GM19239 (cell line): ENCODE results near the gene FANCL.
"Not testable (repeated sequence)": the region's sequence is repeated elsewhere in the genome, so short reads cannot be mapped to it uniquely, and the experiment has no call there.

Experiments used
- DNase-seq: peaks from one replicate; pipeline ENCODE4 v3.0.0; 2011; ENCODE audit warnings: low spot score; ENCODE audit not compliant: insufficient read length
- FAIRE-seq: peaks from 2 replicates; lab custom pipeline; 2011; peaks lifted over from hg19 to GRCh38; lab: Jason Lieb, UNC

The FANCL gene

DNA sequence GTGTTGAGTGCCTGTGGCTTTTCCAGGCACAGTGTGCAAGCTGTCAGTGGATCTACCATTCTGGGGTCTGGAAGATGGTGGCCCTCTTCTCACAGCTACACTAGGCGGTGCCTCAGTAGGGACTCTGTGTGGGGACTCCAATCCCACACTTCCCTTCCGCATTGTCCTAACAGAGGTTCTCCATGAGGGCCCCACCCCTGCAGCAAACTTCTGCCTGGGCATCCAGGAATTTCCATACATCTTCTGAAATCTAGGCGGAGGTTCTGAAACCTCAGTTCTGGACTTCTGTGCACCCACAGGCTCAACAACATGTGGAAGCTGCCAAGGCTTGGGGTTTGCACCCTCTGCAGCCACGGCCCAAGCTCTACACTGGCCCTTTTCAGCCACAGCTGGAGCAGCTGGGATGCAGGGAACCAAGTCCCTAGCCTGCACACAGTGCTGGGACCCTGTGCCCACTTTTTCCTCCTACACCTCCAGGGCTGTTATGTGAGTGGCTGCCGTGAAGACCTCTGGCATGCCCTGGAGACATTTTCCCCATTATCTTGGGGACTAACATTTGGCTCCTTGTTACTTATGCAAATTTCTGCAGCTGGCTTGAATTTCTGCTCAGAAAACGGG, 30.1 kb downstream of the FANCL start:
- not testable (repeated sequence) for FAIRE-seq

DNA sequence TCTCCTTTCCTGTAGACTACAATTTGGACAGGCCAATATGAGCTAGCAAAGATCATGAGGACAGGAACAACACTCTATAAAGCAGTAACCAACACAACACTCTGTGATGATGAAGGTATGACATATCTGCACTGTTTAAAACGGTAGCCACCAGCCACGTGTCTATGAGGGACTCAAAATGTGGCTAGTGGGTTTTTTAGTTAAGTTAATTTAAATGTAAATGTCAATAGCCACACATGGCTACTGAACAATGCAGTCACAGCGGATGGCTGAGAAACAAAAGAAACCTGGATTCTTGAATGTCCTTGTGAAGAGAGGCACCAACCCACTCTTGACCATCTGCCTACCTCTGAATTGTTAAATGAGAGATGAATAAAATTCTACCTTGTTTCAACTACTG, 33.9 kb downstream of the FANCL start:
- DNase-seq (no peak), FAIRE-seq (no peak)

More for the DNA sequence above, 30.1 kb downstream of the FANCL start:
- DNase-seq = not testable (repeated sequence)

DNA sequence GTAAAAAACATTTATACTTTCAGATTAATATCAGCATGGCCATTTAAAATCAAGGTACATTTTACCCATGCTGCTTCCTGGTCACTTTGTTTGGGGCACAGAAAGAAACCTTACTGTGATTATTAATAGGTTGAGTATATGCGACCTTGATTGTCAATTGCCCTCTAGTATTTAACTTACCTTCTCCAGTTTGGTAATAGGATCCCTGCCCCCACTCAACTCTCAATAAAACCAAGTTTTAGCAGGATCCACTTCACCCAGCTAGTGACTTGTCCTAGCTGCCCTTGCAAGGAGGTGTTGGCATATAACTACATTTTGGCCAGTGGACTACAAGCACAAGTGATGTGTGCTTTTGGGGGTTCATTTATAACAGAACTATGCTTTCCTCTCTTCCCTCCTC, 34.3 kb downstream of the FANCL start:
- no peak for FAIRE-seq
- no peak for DNase-seq

DNA sequence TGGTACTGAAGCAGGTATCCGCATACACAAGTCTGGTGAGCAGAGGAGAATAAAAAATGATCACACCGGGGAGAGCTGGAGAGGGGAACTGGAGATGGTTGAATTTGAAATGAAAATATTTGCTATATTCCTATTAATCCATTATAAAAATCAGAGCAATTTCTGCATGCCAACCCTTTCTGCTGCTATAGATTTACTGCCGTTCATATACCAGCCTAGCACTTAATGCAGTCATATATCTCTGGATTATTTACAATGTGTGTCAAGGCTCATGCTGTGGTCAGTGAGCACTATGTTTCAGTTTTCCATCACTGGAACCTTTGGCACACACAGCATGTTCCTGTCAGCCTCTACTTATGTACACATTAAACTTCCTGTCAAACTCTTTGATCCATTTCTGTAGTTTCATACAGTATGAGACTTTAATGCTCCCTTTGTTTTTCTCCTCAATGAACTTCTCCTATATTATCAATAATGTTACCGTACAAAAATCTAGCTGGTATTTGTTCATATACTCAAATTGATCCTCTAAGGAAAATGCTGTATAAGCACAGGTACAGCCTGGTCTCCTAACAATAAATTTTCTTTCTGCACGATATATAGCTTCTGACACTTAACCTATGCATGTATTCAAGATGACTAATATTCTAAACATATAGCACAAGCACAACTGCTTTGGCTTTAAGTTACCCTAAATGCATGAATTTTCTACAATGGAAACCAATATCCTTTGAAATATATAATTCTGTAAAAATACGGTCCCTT, 36.7 kb downstream of the FANCL start:
- FAIRE-seq (no peak), DNase-seq (no peak)

DNA sequence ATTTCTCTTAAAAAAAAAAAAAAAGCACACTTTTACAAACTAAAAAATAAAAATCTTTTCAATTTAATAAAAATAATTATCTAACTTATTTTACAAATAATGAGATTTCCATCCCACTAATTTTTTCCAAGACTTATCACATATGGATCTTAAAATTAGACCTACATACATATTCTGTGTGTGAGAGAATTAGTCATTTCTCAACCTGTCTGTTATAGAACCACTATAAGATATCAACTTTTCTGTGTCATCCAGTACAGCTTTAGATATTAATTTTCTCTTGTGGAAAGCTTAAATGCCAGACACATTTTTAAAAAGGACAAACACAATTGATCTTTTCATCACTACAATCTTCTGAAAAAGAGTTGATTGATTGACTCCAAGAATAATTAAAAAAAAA, 38.1 kb downstream of the FANCL start:
- DNase-seq = no peak
- no peak for FAIRE-seq

DNA sequence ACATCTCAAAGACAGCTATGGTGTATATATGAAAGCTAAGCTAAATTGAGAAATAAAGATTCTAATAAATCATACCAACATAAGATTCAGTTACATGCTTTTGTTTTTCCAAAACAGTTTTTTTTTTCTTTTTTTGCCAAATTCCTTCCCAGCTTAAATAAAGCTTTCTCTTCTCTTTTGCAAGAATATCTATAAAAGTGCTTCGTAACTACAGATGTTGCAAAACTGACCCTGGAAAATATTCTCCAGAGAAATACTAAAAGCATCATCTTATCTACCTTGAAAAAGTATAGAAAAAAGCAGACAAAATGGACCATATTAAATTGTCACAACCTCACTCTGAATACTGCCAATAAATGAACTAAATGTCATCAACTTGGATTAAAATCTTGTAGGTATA, 38.7 kb downstream of the FANCL start:
- DNase-seq (no peak), FAIRE-seq (no peak)

DNA sequence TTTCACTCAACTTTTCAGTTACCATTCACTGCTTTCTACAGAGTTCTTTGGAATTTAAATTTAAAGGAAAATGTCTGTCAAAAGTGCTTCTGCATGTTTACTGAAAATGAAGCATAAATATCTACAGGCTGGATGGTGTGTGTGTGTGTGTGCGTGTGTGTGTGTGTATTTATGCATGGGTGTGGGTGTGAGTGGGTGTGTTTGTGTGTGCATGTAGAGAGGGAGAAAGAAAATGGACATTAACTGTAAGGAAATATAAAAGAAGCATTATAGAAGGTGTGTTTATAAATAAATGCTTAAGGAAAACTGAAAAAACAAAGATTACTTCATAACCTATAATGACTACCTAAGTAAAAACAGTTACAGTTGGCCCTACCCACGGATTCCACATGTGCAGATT, 43.2 kb downstream of the FANCL start:
- FAIRE-seq = no peak
- DNase-seq = no peak

DNA sequence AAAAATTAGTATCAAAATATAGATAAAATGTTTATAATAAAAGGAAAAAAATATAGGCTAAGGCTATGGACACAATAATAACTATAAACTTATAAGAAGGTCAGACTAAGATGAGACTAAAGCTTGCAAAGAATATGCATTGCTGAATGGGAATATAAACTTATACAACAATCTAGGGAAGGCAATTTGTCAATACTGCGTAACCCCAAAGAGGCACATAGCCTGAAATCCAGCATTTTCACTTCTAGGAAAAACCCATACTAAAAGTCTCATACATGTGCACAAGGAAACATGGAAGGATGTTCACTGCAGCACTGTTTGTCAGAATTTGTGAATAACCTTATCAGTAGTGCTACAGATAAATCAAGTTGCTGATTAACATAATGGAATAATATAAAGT, 45.5 kb downstream of the FANCL start:
- no peak for FAIRE-seq
- DNase-seq = no peak

DNA sequence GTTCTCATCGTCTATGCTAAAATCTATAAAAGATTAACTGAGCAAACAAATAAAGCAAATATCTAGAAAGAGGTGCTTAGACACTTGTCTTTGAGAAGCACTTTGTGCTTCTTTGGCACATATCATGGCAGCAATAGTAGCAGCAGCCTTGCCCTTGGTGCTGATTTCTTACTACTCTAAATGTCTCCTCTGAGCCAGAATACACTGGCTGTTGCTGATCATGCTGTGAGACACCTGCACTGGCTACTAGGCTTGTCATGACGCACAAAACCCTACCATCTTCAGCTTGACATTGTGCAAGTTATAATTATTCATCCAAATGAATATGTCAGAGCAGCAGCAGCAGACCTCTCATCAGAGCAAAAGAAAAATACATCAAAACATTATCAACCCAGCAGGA, 46.7 kb downstream of the FANCL start:
- DNase-seq = no peak
- no peak for FAIRE-seq

DNA sequence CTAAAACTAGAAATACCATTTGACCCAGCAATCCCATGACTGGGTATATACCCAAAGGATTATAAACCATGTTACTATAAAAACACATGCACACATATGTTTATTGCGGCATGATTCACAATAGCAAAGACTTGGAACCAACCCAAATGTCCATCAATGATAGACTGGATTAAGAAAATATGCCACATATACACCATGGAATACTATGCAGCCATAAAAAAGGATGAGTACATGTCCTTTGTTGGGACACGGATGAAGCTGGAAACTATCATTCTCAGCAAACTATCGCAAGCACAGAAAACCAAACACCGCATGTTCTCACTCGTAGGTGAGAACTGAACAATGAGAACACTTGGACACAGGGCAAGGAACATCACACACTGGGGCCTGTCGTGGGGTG, 54.1 kb downstream of the FANCL start:
- FAIRE-seq = not testable (repeated sequence)

DNA sequence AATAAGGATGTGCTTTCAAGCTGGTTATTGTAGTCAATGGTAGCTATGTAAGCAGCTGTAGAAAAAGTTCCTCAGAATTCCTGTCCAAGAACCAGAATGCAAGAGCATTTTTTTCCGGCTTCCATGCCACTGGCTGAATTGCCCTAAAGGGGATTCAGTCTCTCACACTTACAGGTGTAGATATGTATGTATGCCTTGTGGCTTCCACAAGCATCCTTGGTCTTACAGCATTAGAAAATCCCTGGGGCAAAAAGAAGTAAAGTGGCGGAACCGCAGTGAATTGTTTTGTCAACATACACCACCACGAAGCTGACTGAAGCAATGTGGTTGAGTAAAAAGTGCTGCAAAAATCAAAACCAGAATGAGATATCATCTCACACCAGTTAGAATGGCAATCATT, 54.6 kb downstream of the FANCL start:
- DNase-seq (no peak), FAIRE-seq (no peak)

More for the DNA sequence above, 54.1 kb downstream of the FANCL start:
- not testable (repeated sequence) for DNase-seq

DNA sequence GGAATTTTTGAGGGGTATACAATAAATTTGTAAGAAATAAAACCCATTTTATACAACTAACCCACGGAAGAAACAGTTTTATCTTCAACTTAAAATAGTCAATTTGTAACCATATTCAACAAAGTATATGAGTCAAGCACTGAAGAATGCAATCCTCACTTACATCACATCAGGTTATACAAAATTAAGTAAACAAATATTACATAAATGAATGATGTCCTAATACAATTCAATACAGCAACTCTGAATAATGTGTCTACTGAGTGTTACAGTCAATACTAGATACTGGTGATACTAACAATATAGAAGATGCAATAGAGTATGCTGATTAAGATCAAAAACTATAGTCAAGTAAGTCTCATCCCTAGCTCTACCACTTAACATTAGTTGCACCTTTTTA, 58.6 kb downstream of the FANCL start:
- FAIRE-seq (no peak), DNase-seq (no peak)

DNA sequence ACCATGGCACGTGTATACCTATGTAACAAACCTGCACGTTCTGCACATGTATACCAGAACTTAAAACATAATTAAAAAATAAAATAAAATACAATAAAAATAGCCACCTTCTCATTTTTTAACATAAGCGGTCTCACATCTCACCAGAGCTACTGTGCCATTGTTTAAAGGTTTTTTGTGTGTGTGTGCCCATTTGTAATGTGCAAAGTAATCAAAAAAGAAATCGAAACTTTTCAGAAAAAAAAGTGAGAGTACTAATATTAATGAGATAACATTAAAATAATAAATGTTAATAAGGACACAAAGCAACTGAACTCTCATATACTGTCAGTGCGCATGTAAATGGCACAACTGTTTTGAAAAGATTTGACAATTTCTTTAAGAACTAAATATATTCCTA, 60.5 kb downstream of the FANCL start:
- no peak for FAIRE-seq
- DNase-seq = no peak

DNA sequence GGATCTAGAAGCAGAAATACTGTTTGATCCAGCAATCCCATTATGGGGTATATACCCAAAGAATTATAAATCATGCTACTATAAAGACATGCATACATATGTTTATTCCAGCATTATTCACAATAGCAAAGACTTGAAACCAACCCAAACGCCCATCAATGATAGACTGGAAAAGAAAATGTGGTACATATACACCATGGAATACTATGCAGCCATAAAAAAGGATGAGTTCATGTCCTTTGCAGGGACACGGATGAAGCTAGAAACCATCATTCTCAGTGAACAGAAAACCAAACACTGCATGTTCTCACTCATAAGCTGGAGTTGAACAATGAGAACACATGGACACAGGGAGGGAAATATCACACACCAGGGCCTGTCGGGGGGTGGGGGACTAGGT, 61.0 kb downstream of the FANCL start:
- not testable (repeated sequence) for DNase-seq, FAIRE-seq

DNA sequence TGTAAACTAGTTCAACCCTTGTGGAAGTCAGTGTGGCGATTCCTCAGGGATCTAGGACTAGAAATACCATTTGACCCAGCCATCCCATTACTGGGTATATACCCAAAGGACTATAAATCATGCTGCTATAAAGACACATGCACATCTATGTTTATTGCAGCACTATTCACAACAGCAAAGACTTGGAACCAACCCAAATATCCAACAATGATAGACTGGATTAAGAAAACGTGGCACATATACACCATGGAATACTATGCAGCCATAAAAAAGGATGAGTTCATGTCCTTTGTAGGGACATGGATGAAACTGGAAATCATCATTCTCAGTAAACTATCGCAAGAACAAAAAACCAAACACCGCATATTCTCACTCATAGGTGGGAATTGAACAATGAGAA, 63.9 kb downstream of the FANCL start:
- not testable (repeated sequence) for FAIRE-seq, DNase-seq

DNA sequence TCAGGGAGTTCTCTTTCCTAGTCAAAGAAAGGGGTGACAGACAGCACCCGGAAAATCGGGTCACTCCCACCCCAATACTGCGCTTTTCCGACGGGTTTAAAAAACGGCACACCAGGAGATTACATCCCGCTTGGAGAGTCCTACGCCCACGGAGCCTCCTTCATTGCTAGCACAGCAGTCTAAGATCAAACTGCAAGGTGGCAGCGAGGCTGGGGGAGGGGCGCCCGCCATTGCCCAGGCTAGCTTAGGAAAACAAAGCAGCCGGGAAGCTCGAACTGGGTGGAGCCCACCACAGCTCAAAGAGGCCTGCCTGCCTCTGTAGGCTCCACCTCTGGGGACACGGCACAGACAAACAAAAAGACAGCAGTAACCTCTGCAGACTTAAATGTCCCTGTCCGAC, 69.3 kb downstream of the FANCL start:
- DNase-seq, FAIRE-seq: not testable (repeated sequence)

DNA sequence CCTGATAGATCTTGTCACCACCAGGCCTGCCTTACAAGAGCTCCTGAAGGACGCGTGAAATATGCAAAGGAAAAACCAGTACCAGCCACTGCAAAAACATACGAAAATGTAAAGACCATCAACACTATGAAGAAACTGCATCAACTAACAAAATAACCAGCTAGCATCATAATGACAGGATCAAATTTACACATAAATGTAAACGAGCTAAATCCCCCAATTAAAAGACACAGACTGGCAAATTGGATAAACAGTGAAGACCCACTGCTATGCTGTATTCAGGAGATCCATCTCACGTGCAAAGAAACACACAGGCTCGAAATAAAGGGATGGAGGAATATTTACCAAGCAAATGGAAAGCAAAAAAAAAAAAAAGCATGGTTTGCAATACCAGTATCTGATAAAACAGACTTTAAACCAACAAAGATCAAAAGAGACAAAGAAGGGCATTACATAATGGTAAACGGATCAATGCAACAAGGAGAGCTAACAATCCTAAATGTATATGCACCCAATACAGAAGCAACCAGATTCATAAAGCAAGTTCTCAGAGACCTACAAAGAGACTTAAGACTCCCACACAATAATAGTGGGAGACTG, 70.7 kb downstream of the FANCL start:
- FAIRE-seq, DNase-seq: not testable (repeated sequence)

DNA sequence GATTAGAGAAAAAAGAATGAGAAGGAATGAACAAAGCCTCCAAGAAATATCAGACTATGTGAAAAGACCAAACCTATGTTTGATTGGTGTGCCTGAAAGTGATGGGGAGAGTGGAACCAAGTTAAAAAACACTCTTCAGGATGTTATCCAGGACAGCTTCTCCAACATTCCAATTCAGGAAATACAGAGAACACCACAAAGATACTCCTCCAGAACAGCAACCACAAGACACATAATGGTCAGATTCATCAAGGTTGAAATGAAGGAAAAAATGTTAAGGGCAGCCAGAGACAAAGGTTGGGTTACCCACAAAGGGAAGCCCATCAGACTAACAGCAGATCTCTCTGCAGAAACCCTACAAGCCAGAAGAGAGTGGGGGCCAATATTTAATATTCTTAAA, 71.3 kb downstream of the FANCL start:
- not testable (repeated sequence) for DNase-seq, FAIRE-seq

DNA sequence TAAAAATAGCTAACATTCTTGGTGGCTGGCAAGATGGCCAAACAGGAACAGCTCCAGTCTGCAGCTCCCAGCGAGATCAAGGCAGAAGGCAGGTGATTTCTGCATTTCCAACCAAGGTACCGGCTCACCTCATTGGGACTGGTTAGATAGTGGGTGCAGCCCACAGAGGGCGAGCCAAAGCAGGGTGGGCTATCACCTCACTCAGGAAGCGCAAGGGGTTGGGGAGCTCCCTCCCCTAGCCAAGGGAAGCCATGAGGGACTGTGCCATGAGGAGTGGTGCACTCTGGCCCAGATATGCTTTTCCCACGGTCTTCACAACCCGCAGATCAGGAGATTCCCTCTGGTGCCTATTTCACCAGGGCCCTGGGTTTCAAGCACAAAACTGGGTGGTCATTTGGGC, 73.0 kb downstream of the FANCL start:
- not testable (repeated sequence) for FAIRE-seq

DNA sequence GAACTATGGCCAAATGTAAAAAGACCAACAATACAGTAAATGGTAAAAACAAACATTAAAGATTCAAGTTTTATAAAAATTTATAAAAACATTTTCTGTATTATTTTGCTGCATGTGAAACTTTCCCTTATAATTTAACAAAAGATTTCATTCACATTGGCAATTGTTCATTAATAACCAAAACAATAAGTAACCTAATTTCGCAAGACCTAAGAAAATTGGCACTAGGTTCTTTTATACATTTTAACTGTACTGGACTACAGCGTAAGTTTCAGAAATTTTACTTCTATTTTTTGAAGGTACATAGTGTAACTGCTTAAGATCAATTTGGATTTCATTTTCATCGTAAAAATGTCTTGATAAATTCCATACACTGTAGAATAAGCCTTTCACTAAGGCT, 77.2 kb downstream of the FANCL start:
- FAIRE-seq (no peak), DNase-seq (no peak)

More for the DNA sequence above, 73.0 kb downstream of the FANCL start:
- DNase-seq = not testable (repeated sequence)

DNA sequence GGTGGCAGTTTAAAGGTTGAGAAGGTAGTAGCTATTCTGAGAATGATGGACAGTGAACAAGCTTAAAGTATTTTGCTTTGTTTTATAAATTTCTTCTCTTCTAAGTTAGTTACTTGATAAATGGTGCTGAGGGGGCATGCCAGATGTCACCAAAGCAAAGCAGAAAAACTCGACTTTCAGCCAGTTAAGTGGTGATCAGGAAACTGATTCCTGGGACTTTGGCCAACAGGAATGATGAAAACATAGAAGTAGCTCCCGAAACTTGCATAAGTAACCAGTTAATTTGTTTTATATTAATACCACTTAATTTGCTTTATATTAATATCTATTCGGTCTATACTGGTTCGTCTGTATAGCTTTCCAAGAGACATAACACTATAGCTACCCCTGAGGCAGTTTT, 82.6 kb downstream of the FANCL start:
- DNase-seq = no peak

More for the DNA sequence above, 82.6 kb downstream of the FANCL start:
- no peak for FAIRE-seq
